ENCODE results near the gene ZSWIM5. TPM values are rescaled to one million over a fixed set of nuclear protein-coding genes. Genes with fewer than 3 reads are reported as not detected.

ZSWIM5 gene
- total and polyA plus RNA-seq, 9 of the 15 experiments (the other 6 are each of a cell fraction or from before 2014, with no cell fraction given) = under 0.01 to 0.07 (median 0.03) TPM; not detected in 3

DNA sequence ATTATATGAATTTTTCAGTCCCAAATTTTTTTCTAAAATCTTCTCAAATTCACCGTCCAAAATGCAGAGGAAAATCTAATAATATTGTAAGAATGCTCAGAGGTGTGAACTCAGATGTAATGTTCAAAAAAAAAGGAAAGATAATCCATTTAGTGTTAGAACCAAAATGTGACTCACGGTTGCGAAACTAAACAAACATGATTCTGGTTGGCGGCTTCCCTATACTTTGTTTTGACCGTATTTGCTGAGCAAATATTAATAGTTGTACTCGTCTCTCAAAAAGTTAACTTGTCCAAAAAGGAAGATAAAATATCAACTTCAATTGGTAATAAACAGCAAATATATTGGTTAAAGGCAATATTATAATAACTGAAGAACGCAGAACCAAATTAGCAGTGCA lies 34.4 kb downstream of the ZSWIM5 start:
- H3K4me1 ChIP-seq (replicated peaks in 1 of 2; ENCODE audit: control insufficient read depth in 2 of 2, insufficient read depth in 2 of 2, low read length in 2 of 2) = no peaks in the 10 kb centered on the region; a peak in 1 of 5 replicates
- H3K27ac ChIP-seq (ENCODE audit: extremely low read depth, low read depth, low read length) = no peak overlapping the region
- H3K36me3 ChIP-seq (ENCODE audit: control insufficient read depth, insufficient read depth, low read length) = no peaks in the 10 kb centered on the region
- peak in 1 of 4 experiments; percentile 20 for DNase-seq (ENCODE audit: extremely low read depth in 1 of 4, low spot score in 3 of 4)
- POLR2A ChIA-PET = interaction anchor here (0.7 kb wide), 1 partner anchor 11 kb away, joined by 4 read pairs; no protein-coding TSS in a partner anchor
- H4K20me1 ChIP-seq (replicated peaks; ENCODE audit: control insufficient read depth, insufficient read depth, low read length) = no peaks in the 10 kb centered on the region
- peaks cover 2 to 4% of the 10 kb centered on the region in 2 experiments; a peak in 2 of 5 replicates for H3K27me3 ChIP-seq (ENCODE audit: control insufficient read depth in 2 of 2, insufficient read depth in 2 of 2, low read length in 2 of 2)
- in situ Hi-C loops (cut with MboI) = no loop called here
- H3K4me2 ChIP-seq (ENCODE audit: insufficient read depth, low read length) = no peak overlapping the region
- BruUV-seq (replicated peaks) = no TSS peak
- H3K9ac ChIP-seq (ENCODE audit: insufficient read depth in 1 of 2, low read depth in 2 of 2, low read length in 2 of 2) = no peak overlapping the region
- no peak for ATAC-seq
- H2AFZ ChIP-seq (ENCODE audit: low read depth, low read length) = peak overlapping the region; percentile 2; the same call in 1 of the 2 replicates
- H3K9me3 ChIP-seq (replicated peaks; ENCODE audit: control insufficient read depth, insufficient read depth, low read depth, low read length) = no peaks in the 10 kb centered on the region
- no peak for FAIRE-seq
- CTCF ChIA-PET (ENCODE audit: low intra/inter-chr PET ratio) = no interaction called here
- H3K9me1 ChIP-seq (ENCODE audit: control insufficient read depth, insufficient read depth, low read length) = no peaks in the 10 kb centered on the region
- no peak overlapping the region for H3K4me3 ChIP-seq
- intact Hi-C loops (cut with micrococcal nuclease) = no loop called here
- WGBS (ENCODE audit: insufficient coverage, low coverage, missing lambda C conversion rate) = 4% methylated on average over 7 of the region's 7 CpGs
- no peaks in the 10 kb centered on the region for H3K79me2 ChIP-seq (ENCODE audit: control insufficient read depth, insufficient read depth, low read length)
- TF ChIP-seq PTTG1 (tag; IDR thresholded peaks at IDR 0.05; ENCODE audit: low read depth) (no peak), ZKSCAN3 (CRISPR knock-in tag; IDR thresholded peaks at IDR 0.05) (no peak), MBD2 (IDR thresholded peaks at IDR 0.05; ENCODE audit: borderline replicate concordance, low read depth) (no peak), CBFB (CRISPR knock-in tag; IDR thresholded peaks at IDR 0.05) (no peak), ATF7 (IDR thresholded peaks at IDR 0.05) (no peak), TSC22D4 (tag; IDR thresholded peaks at IDR 0.05) (no peak), NFIC (IDR thresholded peaks at IDR 0.05) (no peak), KLF13 (tag; IDR thresholded peaks at IDR 0.05; ENCODE audit: borderline replicate concordance, low read depth) (no peak), JUN (IDR thresholded peaks at IDR 0.05; ENCODE audit: borderline replicate concordance, low read depth, low read length) (0 out of 2 replicates have a peak, but pooled peaks have one; percentile 10), JUN (CRISPR knock-in tag; IDR thresholded peaks at IDR 0.05; ENCODE audit: borderline replicate concordance) (no peak), U2AF2 (optimal IDR thresholded peaks at IDR 0.05; ENCODE audit: low read depth, low read length) (no peak), GATAD2B (IDR thresholded peaks at IDR 0.05; ENCODE audit: borderline replicate concordance) (no peak), NR3C1 (CRISPR knock-in tag; IDR thresholded peaks at IDR 0.05) (no peak), NR2F6 (CRISPR knock-in tag; IDR thresholded peaks at IDR 0.05) (no peak), POLR2AphosphoS2 (IDR thresholded peaks at IDR 0.05; ENCODE audit: low read length) (no peak), ZNF584 (CRISPR knock-in tag; IDR thresholded peaks at IDR 0.05; ENCODE audit: low read depth) (no peak), CEBPB (tag; IDR thresholded peaks at IDR 0.05) (peak; percentile 96), RCOR1 (IDR thresholded peaks at IDR 0.05; ENCODE audit: borderline replicate concordance in 1 of 2, low read depth in 2 of 2, low read length in 2 of 2) (no peak), JUND (IDR thresholded peaks at IDR 0.05; ENCODE audit: borderline replicate concordance, low read depth, low read length) (peak; percentile 80), JUND (tag; IDR thresholded peaks at IDR 0.05; ENCODE audit: borderline replicate concordance, low read depth, low read length) (peak; percentile 77; the same call in 2 of the 3 replicates), MEIS2 (IDR thresholded peaks at IDR 0.05; ENCODE audit: partially characterized antibody) (no peak)
- TF ChIP-seq, protein P1, sequence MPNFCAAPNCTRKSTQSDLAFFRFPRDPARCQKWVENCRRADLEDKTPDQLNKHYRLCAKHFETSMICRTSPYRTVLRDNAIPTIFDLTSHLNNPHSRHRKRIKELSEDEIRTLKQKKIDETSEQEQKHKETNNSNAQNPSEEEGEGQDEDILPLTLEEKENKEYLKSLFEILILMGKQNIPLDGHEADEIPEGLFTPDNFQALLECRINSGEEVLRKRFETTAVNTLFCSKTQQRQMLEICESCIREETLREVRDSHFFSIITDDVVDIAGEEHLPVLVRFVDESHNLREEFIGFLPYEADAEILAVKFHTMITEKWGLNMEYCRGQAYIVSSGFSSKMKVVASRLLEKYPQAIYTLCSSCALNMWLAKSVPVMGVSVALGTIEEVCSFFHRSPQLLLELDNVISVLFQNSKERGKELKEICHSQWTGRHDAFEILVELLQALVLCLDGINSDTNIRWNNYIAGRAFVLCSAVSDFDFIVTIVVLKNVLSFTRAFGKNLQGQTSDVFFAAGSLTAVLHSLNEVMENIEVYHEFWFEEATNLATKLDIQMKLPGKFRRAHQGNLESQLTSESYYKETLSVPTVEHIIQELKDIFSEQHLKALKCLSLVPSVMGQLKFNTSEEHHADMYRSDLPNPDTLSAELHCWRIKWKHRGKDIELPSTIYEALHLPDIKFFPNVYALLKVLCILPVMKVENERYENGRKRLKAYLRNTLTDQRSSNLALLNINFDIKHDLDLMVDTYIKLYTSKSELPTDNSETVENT (CRISPR knock-in tag; IDR thresholded peaks at IDR 0.05) = no peak
- TF ChIP-seq, protein P2, sequence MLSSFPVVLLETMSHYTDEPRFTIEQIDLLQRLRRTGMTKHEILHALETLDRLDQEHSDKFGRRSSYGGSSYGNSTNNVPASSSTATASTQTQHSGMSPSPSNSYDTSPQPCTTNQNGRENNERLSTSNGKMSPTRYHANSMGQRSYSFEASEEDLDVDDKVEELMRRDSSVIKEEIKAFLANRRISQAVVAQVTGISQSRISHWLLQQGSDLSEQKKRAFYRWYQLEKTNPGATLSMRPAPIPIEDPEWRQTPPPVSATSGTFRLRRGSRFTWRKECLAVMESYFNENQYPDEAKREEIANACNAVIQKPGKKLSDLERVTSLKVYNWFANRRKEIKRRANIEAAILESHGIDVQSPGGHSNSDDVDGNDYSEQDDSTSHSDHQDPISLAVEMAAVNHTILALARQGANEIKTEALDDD (IDR thresholded peaks at IDR 0.05) = no peak
